ENCODE measurements around the gene CELF2. TPM values are rescaled to one million over a fixed set of nuclear protein-coding genes. Genes with fewer than 3 reads are reported as not detected.
"Not testable (repeated sequence)": the region's sequence is repeated elsewhere in the genome, so short reads cannot be mapped to it uniquely, and the experiment has no call there.

CELF2 gene
- total RNA-seq, 2 donors from 2014 or later: 30.2 to 34.4 TPM

DNA sequence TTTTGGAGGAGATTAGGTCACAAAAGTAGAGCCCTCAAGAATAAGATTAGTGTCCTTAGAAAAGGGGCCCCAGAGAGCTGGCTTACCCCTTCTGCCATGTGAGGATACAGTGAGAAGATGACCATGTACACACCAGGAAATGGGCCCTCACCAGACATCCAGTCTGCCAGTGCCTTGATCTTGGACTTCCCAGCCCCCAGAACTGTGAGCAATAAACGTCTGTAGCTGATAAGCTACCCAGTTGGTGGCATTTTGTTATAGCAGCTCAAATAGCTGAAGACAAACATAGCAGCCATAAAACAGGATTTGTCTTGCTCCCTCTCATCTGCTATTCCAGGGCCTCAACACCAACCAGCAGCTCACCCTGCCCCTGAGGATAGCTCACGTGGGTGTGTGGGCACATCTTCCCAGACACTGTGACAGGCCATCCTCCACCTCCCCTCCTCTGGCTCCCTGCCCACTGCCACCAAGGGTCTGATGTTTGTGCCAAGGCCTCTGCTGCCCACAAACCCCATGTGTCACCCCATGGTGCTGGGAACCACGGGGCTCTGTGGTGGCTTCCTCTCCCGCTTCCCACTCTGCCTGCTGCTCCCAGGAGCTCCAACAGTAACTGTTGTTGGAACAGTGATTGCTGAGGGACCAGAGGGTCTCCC is 341.4 kb downstream of the CELF2 start:
- Histone ChIP-seq H3K9ac (ENCODE audit: low read depth in 2 of 2, low read length in 2 of 2) (no peak overlapping the region), H3K27ac (no peak overlapping the region), H3K4me1 (no peaks in the 10 kb centered on the region), H3K27me3 (no peaks in the 10 kb centered on the region), H3K36me3 (no peaks in the 10 kb centered on the region), H3K9me3 (no peaks in the 10 kb centered on the region), H3K4me3 (no peak overlapping the region)
- DNase-seq: no peak
- TF ChIP-seq, protein P1, sequence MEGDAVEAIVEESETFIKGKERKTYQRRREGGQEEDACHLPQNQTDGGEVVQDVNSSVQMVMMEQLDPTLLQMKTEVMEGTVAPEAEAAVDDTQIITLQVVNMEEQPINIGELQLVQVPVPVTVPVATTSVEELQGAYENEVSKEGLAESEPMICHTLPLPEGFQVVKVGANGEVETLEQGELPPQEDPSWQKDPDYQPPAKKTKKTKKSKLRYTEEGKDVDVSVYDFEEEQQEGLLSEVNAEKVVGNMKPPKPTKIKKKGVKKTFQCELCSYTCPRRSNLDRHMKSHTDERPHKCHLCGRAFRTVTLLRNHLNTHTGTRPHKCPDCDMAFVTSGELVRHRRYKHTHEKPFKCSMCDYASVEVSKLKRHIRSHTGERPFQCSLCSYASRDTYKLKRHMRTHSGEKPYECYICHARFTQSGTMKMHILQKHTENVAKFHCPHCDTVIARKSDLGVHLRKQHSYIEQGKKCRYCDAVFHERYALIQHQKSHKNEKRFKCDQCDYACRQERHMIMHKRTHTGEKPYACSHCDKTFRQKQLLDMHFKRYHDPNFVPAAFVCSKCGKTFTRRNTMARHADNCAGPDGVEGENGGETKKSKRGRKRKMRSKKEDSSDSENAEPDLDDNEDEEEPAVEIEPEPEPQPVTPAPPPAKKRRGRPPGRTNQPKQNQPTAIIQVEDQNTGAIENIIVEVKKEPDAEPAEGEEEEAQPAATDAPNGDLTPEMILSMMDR (IDR thresholded peaks at IDR 0.05): no peak
- intact Hi-C loops (cut with DNase I): no loop called here

DNA sequence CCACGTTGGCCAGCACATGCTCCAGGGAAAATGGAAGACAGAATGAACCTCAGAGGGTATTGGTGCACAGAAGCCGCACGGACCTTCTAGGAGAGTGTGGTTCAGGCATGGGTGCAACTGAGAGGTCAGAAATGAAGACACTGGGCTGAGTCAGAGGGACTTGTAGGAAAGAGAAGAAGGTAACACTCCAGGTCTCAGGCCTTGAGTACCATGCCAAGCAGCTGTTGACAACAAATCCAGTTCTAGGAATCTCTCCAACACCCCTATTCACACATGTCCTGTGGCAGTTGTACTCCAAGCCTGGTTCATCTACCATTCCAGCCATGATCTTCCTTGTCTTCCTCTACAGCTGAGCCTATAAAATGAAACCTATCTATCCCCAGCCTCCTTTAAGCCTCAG is 342.2 kb downstream of the CELF2 start:
- no peak overlapping the region for H3K27ac ChIP-seq
- intact Hi-C loops (cut with DNase I): no loop called here
- H3K36me3 ChIP-seq: no peaks in the 10 kb centered on the region

DNA sequence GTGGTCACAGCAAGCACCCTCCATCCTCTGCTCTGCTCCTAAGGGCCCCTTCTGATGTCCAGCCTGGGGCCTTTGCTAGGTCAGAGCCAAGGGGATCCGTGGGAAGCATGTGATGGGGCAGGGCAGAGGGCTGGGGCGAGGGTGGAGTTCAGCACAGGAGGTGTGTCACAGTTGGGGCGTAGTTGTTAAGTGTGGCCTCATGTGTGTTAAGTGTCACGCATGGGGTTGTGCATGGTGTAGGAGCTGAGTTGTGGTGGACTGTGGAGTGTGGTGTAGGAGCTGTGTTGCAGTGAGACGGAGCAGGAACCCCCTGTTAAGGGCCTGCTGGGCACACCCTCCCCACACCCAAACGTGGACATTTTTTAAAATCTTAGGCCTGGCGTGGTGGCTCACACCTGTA is 345.8 kb downstream of the CELF2 start:
- no peaks in the 10 kb centered on the region for H3K9me3 ChIP-seq
- intact Hi-C loops (cut with DNase I): no loop called here
- H3K9ac ChIP-seq (ENCODE audit: low read depth in 2 of 2, low read length in 2 of 2): no peak overlapping the region
- no peaks in the 10 kb centered on the region for H3K36me3 ChIP-seq
- no peak overlapping the region for H3K27ac ChIP-seq
- TF ChIP-seq, protein P1 (IDR thresholded peaks at IDR 0.05): no peak
- H3K4me1 ChIP-seq: no peaks in the 10 kb centered on the region
- no peaks in the 10 kb centered on the region for H3K27me3 ChIP-seq
- no peak overlapping the region for H3K4me3 ChIP-seq
- DNase-seq: no peak

More for the DNA sequence above, 342.2 kb downstream of the CELF2 start:
- no peaks in the 10 kb centered on the region for H3K4me1 ChIP-seq
- H3K9me3 ChIP-seq: no peaks in the 10 kb centered on the region
- H3K27me3 ChIP-seq: no peaks in the 10 kb centered on the region
- DNase-seq: no peak
- no peak overlapping the region for H3K4me3 ChIP-seq
- H3K9ac ChIP-seq (ENCODE audit: low read depth in 2 of 2, low read length in 2 of 2): no peak overlapping the region
- TF ChIP-seq, protein P1 (IDR thresholded peaks at IDR 0.05): no peak

DNA sequence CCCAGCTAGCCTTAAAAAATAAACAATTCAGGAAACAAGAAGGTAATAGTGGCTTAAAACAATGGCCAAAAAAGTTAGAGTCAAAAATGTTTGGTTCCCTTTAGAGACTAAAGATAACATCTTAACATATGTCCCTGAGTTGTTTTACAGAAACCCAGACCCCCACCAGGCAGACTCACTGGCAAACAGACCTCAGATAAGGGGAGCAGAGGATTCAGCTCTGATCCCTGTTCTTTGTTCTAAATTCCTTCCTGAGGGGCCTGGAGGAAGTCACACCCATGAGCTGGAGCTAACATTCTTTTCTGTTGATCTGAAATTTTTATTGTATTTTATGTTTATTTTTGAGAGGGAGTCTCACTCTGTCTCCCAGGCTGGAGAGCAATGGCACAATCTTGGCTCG is 346.6 kb downstream of the CELF2 start:
- Histone ChIP-seq H3K27me3 (no peaks in the 10 kb centered on the region), H3K27ac (no peak overlapping the region), H3K4me1 (no peaks in the 10 kb centered on the region), H3K9me3 (no peaks in the 10 kb centered on the region), H3K9ac (ENCODE audit: low read depth in 2 of 2, low read length in 2 of 2) (no peak overlapping the region), H3K4me3 (no peak overlapping the region), H3K36me3 (no peaks in the 10 kb centered on the region)
- no peak for DNase-seq
- intact Hi-C loops (cut with DNase I): no loop called here
- TF ChIP-seq, protein P1 (IDR thresholded peaks at IDR 0.05): no peak

DNA sequence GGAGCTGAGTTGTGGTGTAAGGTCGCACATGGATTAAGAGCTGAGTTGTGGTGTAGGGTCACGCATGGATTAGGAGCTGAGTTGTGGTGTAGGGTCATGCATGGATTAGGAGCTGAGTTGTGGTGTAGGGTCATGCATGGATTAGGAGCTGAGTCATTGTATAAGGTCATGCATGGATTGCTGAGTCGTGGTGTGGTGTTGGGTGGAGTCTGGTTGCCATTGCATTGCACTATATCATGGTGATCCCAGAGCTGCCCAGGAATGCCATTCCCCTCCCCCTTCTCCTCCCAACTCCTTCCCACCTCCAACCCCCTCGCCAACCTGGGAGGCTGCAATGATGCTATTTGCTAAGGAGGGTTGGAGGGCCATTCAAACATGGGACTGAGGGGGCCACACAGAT is 349.2 kb downstream of the CELF2 start:
- intact Hi-C loops (cut with DNase I); H3K4me3 ChIP-seq; DNase-seq; H3K36me3 ChIP-seq; H3K9me3 ChIP-seq; H3K27me3 ChIP-seq; H3K9ac ChIP-seq (ENCODE audit: low read depth in 2 of 2, low read length in 2 of 2); H3K27ac ChIP-seq; H3K4me1 ChIP-seq: not testable (repeated sequence)

DNA sequence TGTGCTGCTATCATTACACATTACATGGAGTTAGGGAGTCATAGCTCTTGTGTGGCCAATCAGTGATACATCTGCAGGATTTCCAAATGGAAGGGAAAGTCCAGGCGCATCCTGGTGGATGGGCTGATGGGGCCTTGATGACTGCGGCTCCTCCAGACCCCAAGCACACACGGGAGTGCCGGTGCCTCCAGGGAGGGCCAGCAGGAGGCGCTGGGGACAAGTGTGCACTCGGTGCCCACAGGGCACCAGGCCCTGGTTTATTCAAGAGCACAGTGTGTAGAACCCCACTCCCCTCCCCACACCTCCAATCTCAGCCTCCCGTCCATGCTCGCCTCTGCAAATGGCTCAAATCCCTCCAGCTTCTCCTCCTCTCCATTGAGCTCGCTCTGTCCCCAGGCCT is 349.8 kb downstream of the CELF2 start:
- no peak overlapping the region for H3K9ac ChIP-seq (ENCODE audit: low read depth in 2 of 2, low read length in 2 of 2)
- no peak overlapping the region for H3K27ac ChIP-seq
- no peaks in the 10 kb centered on the region for H3K36me3 ChIP-seq
- H3K4me1 ChIP-seq: no peaks in the 10 kb centered on the region
- H3K9me3 ChIP-seq: no peaks in the 10 kb centered on the region
- intact Hi-C loops (cut with DNase I): no loop called here
- DNase-seq: no peak
- H3K4me3 ChIP-seq: no peak overlapping the region
- TF ChIP-seq, protein P1 (IDR thresholded peaks at IDR 0.05): no peak
- H3K27me3 ChIP-seq: no peaks in the 10 kb centered on the region

Measured in colonic mucosa (tissue), 4 donors.